HG03354 (cell line): ENCODE results near the gene AQP12B.
"Not testable (repeated sequence)": the region's sequence is repeated elsewhere in the genome, so short reads cannot be mapped to it uniquely, and the experiment has no call there.

Experiments
- ATAC-seq: cut with Tn5 transposase; IDR thresholded peaks from one replicate; pipeline ENCODE4 v1.9.1; 2021; ENCODE audit warnings: mild to moderate bottlenecking; ENCODE audit not compliant: unreplicated experiment, poor library complexity, severe bottlenecking

Gene AQP12B

DNA sequence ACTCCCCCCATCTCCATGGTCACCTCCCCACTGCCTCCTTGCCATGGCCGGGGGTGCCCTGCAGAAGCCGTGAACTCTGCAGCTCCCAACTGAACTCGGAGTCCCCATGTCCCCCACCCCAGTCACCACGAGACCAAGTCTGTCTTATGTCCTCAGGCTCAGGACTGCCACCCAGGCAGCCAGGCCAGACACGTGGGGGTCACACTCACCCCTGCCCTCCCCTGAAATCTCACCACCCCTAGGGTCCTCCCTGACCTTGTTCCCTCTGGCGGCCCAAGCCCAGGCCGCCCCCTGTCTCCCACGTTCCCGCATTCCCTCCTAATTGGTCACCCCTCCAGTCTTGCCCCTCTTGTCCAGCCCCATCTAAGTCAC lies 19.9 kb upstream of the AQP12B start:
- no peak for ATAC-seq

DNA sequence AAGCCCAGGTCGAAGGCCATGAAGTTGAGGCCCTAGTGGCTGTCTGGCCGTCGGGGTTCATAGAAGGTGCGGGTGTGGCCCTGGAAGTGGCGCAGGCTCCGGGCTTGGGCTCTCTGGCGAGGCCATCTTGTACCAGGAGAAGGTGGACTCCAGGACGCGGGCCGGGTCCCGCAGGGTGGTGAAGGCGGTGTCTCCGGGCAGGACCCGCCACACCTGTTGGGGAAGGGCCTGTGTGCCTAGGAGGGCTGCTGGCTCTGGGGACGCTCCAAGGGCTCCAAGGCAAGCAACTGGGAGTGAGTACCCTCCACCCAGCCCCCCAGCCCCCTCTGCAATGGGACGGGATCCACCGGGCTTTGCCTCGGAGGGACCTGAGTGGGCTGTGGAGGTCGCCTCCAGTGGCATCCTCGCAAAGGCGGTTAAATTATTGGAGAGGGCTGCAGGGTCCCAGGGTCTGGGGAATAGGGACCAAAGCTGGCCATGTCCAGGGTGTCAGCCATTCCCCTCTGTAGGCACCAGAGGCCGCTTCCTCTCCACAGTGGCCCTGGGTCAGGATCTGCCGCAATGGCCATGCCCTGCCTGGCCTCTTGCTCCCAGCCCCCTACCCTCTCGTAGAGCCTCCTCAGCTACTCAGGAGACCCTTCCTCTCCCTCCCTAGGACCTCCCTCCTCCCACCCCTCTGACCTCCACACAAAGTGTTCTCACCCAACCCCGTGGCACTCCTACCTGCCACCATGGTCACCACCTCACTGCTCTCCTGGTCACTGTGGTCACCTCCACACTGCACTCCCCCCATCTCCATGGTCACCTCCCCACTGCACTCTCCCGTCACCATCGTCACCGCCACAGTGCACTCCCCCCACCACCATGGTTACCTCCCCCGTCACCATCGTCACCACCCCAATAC lies 19.3 kb upstream of the AQP12B start:
- no peak for ATAC-seq

DNA sequence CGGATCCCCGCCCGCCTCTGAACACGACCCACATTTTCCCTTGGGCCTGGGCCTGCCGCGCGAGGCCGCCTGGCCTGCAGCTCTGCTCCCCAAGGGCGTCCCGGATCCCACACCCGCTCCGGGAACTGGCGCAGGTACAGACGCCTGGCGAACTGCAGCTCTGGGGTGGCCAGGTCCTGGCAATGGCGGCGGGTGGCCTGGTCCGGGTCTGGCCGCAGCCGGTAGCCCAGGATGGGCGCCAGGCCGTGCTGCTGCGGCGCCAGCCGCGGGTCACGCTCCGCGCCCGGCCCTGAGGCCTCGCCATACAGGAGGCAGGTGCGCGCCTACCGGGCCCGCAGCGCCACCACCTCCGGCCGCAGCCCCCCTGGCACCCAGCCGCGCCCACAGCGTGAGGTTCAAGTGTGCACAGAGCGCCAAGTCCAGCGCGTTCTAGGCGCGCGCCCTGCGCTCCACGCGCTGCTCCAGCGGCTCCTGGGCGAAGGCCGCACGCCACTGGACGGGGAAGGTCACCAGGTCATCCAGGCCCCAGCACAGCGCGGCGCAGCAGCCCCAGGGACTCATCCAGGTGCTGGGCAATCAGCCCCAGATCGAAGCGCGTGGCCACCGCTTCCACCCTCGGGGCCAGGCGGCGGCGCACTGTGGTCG lies 18.5 kb upstream of the AQP12B start:
- no peak for ATAC-seq

DNA sequence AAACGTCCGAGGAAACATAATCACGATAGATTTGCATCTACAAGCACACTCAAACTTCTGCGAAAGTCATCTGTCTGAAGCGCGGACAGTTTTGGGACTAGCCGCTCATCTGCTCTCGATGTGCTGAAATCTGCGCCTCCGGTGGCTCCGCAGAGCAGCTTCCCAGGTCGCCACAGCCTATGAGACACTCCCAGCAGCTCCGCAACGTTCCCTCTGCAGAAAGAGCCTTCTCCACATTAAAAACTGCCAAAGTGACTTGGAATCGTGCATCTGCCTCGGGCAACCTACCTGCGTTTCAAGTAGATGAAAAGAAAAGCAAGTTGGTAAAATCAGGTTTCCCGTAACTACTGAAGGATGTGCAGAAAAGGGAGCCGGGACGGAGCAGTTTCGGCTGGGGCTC lies 17.9 kb upstream of the AQP12B start:
- not testable (repeated sequence) for ATAC-seq

DNA sequence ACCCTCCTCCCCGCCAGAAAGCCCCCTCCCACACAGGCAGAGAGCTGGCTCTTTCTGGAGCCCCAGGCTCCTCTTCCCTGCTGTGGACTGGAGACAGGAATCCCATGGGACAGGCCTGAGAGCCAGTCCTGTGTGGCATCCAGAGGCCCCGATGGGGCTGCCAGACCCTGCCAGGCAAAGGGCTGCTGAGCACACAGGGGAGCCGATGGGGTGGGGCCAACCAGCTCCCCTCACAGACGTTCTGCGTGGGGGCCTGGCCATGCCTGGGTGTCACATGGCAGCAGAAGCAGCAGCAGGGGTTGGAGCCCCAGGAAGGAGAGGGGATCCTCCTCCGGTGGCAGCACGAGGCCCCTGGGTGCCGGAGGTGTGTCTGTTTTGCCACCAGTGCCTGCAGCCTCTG lies 17.1 kb upstream of the AQP12B start:
- ATAC-seq = not testable (repeated sequence)

DNA sequence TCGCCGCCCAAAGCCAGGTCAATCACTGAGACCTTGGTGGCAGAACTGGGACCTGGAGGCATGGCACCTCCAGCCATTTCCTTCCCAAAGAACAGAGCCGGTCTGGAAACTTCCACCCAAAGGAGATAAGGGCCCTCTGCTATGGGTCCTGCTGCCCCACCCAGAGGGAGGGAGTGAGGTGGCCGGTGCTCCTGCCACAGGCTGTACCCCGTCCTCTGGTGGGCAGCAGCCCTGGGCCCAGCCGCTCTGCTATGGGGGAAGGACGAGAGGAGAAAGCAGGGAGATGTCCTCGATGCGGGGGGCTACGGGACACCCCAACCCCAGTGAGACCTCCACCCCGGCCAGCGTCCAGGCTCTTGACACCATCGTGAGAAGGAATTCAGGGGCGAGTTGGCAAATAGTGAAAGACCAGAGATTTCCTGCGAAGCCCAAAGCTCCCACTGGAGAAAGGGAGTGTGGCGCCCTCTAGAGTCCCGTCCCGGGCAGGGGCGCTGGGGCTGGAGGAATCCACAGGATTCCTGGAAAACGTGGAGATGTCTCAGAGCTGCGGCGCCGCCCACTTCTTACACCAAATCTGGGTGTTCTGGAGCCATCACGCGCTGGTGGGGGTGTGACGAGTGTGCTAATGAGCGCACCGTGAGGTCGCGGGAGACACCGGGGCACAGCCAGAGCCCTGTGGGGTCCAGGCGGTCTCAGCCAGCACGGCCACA lies 16.3 kb upstream of the AQP12B start:
- not testable (repeated sequence) for ATAC-seq

DNA sequence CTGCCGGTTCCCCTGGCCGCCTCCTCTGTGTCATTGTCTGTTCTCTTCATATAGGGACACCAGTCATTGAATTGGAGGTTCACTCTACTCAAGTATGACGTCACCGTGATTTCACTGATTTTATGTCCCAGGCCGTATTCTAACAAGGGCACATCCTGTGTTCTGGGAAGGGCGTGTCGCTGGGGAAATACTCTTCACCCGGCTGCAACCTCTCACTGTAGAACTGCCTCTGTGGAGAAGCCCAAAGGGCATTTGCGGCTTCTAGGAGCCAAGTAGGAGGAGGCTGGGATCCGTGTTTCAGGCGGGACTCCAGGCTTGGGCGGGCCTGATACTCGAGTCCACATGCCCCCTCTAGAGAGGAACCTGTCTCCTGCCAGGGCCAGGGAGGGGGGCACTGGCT lies 13.8 kb upstream of the AQP12B start:
- ATAC-seq = not testable (repeated sequence)

DNA sequence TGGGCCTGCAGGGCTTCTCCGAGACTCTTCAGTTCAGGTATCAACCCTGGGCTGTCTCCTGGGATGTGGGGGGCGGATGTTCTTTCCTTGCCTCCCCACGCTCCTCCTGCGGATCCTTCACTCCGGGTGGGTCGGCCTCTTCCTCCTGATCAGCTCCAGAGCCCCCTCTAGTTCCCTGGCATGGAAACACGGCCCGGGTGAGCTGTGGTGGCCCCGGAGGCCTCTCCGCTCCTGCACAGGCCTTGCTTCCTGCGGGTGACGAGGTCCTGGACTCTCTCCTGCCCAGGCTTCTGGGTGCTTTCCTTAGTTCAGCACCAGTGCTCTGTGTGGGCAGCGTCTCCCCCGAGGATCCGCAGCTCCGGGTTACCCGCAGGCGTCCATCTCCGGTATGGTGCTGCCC lies 12.9 kb upstream of the AQP12B start:
- not testable (repeated sequence) for ATAC-seq

DNA sequence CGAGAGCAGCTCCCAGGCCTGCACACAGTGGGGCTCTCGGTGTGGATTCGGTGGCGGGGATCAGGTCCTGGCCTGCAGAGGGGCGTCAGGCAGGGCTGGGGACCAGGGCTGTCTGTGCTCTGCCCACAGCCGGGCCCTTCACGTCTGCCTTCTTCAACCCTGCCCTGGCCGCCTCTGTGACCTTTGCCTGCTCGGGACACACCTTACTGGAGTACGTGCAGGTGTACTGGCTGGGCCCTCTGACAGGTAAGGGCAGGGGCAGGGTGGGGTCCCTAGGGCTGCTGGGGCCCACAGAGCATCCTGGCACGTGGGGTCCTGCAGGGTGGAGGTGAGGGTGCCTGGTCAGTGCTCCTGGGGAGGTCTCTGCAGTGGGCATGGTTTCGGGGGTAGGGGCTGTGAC lies 11.6 kb upstream of the AQP12B start:
- not testable (repeated sequence) for ATAC-seq

DNA sequence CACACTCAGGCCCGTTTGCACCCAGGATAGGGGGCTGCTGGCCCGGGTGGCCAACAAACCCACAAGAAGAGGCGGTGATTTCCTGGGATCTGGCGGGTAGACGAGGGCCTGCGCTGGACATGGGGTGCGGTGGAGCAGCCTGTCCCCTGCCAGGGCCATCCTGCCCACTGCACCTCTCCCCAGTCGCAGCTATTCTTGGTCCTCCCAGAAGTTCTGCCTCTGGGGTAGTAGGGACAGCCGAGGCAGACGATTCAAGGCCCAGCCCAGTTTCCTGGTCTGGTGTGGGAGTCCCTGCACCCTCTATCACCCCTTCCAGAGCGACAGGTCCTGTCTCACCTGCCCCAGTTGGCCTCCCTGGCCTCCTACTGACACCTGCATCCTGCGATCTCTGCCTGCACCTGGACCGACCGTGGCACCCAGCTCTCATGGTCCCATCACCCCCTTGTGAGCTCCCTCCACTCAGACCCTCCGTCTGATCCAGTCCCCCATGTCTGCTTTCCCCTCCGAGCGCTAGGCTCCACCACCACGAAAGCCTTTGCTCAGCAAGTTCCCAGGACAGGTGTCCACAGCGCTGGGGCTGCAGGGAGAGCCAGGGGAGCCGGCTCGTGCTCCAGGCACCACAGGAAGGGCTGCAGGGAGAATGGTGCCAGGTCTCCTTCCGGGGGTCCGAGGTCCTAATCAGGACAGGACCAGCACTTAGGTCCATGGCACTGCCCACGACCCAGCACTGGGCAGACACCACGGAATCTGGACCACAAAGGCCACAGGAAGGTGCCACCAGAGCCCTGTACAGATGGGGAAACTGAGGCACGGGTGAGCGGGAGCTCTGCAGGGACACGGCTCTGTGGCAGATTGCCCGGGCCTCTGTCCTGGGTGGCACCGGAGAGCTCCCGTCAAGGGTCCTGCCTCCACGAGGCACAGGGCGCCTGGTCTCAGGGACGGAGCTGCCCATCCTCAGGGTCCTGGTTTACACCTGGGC lies 10.2 kb upstream of the AQP12B start:
- not testable (repeated sequence) for ATAC-seq

DNA sequence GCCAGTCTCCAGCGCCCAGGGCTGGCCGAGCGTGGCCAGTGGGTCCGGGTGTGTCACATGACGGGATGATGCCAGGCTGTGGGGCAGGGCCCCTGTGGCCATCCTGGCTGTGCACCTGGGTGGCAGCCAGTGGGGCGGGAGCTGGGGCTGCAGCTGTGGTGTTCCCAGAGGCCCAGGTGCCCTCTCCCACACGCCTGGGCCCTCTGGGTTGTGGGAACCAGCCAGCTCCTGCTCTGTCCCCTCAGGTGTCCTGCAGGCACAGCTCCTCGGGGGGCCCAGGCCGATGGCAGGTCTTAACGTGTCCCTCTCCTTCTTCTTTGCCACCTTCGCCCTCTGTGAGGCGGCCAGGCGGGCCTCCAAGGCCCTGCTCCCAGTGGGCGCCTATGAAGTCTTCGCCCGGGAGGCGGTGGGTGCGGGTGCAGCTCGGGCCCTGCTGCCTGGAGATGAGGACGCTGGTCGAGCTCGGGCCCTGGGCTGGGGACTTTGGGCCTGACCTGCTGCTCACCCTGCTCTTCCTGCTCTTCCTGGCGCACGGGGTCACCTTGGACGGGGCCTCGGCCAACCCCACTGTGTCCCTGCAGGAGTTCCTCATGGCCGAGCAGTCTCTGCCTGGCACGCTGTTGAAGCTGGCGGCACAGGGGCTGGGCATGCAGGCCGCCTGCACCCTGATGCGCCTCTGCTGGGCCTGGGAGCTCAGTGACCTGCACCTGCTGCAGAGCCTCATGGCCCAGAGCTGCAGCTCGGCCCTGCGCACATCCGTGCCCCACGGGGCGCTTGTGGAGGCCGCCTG lies 9.1 kb upstream of the AQP12B start, which contains the start of gene AQP12A:
AQP12A (plus strand) TSS at position 236 of the 790 bp plus-strand sequence; CDS start at position 284, 48 bp downstream.
- ATAC-seq = not testable (repeated sequence)

DNA sequence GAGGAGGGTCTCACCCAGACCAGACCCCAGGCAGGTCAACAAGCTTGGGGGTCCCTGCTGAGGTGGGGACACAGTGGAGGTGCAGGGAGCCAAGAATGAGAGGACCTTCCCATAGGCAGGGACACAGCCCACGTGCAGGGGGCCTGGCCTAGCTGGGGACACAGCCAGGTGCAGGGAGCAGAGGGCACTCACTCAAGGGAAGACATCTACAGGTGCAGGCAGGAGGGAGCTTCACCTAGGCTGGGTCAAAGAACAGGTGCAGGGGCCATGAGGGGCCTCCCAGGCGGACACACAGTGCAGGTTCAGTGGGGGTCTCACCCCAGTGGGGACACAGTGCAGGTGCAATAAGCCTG lies 8.4 kb upstream of the AQP12B start:
- ATAC-seq = not testable (repeated sequence)

DNA sequence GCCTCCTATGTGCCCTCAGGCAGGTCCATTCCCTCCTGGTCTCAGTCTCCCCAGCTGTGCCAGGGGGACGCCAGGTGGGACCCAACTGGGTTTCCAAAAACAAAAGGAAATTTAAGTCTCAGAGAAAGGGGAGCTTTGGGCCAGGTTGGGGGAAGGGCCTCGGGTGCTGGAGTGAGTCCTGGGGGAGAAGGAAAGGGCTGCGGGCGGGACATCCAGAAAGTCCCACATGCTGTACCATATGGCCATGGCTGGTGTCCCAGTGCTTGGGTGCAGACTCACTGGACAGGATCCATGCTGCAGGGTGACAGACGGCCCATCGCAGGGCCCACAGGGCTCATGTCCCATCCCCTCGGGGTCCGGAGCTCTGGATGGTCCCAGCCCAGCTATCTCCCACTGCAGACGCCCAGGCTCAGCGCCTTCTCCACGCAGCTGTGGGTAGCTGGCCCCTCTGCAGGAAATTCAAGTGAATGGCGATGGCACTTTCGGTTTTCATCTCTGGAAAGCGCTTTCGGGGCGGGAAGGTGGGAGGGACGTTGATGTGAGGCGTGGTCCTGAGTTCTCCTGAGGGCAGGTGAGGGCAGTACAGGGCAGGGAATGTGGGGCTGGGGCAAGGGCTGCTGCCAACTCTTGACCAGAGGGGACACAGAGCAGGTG lies 7.9 kb upstream of the AQP12B start:
- not testable (repeated sequence) for ATAC-seq

DNA sequence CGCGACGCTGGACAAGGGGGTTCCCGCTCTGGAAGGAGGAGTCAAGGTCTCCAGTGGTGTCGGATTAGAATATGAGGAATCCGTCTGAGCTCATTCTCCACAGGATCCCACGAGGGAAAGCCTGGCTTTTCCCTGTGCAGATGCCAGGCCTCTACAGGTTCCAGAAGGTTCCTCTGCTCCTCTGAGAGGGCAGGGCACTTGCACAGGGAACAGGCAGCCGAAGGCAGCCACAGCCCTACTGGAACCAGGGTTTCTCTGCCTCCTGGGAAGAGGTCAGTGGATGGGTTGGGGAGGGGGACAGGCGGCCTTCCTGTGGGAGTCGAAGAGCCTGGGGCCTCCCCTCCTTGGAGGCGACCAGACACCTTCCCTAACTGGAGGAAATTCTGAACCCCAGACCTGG lies 7.3 kb upstream of the AQP12B start:
- ATAC-seq = no peak

DNA sequence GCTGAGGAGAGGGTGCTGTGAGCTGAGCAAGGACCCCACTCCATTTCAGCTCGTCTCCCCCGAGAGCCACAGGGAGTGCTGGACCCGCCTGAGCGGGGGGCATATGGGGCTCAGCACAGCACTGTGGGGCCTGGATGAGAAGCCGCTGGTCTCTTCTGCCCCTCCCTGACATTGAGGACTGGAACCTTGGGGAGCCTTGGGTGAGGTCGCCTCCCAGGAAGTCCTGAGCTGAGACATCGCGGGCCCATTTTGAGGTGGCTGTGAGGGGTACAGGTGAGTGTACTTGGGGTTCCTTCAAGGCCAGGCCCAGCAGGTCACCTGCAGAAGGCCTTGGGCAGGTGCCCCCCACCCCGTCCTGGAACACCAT lies 5.9 kb upstream of the AQP12B start:
- ATAC-seq = no peak

DNA sequence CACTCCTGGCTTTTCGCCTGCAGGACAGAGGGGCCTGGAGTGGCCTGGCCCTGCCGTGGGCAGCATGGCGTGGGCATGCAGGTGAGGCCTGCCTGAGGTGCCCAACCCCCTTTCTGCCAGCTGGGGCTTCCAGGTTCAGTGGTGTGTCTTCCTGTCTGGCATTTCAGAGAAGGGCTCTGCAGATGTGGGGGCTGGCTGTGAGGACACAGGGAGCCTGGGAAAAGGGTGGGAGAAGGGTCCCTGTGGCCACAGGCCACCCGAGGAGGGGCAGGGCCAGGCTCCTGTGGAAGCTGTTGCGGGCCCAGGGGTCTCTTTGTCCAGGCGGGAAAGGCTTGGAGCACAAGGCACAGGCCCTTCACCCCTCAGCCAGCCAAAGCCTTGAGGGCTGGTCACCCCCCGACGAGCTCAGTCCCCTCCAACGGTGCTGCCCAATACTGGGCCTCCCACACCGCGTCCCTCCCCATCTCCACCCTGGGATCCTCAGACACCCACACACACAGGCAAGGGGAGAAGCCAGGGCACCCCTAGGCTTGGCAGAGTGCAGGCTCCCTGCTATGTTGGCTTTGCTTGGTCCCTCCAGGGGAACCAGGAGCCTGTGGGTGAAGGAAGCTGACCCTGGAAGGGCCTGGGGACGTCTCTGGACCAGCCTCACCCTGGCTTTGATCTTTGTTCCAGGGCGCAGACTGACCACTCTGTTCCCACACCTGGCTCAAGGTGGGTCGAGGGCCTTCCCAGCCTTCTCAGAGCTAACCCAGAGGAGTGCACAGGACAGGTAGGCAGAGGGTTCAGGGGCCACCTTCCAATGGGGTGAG lies 5.3 kb upstream of the AQP12B start:
- ATAC-seq = no peak

DNA sequence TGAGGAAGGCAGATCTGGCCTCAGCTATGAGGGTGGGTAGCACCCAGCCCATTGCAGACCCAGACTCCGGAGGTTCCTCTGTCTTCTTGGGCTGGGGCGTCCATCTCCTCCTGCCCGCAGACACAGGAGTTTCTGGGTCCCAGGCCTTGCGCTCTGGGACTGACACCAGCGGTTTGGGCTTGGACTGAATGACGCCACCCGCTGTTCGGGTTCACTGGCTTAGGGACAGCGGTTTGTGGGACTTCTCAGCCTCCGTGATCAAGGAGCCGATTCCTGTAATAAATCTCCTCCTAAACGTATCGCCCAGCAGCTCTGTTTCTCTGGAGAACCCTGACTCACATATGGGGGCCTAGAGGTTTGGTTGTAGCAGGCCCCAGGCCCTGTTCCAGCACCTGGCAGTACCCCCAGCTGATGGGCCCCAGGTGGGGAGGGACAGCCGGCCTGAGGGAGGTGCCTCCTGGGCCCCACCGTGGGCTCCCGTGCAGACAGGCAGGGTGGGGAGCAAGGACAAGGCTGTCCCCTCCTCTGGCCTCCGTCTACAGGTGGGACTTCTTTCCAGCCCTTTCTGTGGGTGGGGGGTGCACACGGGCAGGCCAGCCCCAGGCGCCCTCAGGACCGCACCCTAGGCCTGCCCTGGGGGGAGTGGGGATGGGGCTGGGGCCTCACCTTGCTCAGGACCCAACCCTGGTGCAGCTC lies 4.5 kb upstream of the AQP12B start:
- no peak for ATAC-seq
